OCI-LY7 (cell line): ENCODE data around the gene SRP68. TPM values are rescaled to one million over a fixed set of nuclear protein-coding genes. Genes with fewer than 3 reads are reported as not detected.

Experiments
- BruUV-seq: library from RNA; stranded (reverse); fragments of 400-500 nt; replicated peaks from 2 replicates; lab custom pipeline; 2021; lab: Mats Ljungman, UMichigan
- CTCF ChIA-PET: fragments of 300-600 bp; sonication (Branson Sonifier 250); formaldehyde crosslinking; loops from one replicate; lab custom pipeline; 2022; ENCODE audit warnings: antibody characterized with exemption; ENCODE audit not compliant: unreplicated experiment; lab: Charles Lee
- POLR2A ChIA-PET: fragments of 300-600 bp; sonication (Branson Sonifier 250); formaldehyde crosslinking; loops from one replicate; lab custom pipeline; 2022; ENCODE audit warnings: antibody characterized with exemption; lab: Charles Lee
- DNase-seq: peaks from one replicate; pipeline ENCODE4 v3.0.0-alpha.2; 2015; ENCODE audit warnings: low spot score
- H2AFZ ChIP-seq: fragments of 200-600 bp; sonication (generic), shearing (Covaris generic); 2 replicates; pipeline ENCODE4 v1.6.1; 2014; ENCODE audit warnings: mild to moderate bottlenecking, antibody characterized with exemption, low read length, moderate library complexity
- H3K27ac ChIP-seq: fragments of 200-600 bp; sonication (generic); 2 replicates; pipeline ENCODE4 v1.5.1; 2014; ENCODE audit warnings: mixed run types, low read depth, mild to moderate bottlenecking, moderate library complexity, low read length, inconsistent platforms; ENCODE audit not compliant: poor library complexity, severe bottlenecking
- H3K36me3 ChIP-seq: fragments of 200-600 bp; sonication (generic); 2 replicates; pipeline ENCODE4 v1.6.1; 2014; ENCODE audit warnings: mild to moderate bottlenecking, antibody characterized with exemption, low read length, moderate library complexity, mixed read lengths; ENCODE audit not compliant: insufficient read depth
- H3K4me1 ChIP-seq: fragments of 200-600 bp; sonication (generic); 2 replicates; pipeline ENCODE4 v1.5.1; 2014; ENCODE audit warnings: mild to moderate bottlenecking, low read length; ENCODE audit not compliant: insufficient read depth, poor library complexity, severe bottlenecking
- H3K4me2 ChIP-seq: fragments of 200-600 bp; sonication (generic); 2 replicates; pipeline ENCODE4 v1.6.1; 2014; ENCODE audit warnings: mild to moderate bottlenecking, low read length
- H3K4me3 ChIP-seq: fragments of 200-600 bp; sonication (generic); 2 replicates; pipeline ENCODE4 v1.5.1; 2014; ENCODE audit warnings: mild to moderate bottlenecking, low read depth, low read length; ENCODE audit not compliant: poor library complexity, severe bottlenecking
- H3K79me2 ChIP-seq: fragments of 200-600 bp; sonication (generic); 2 replicates; pipeline ENCODE4 v1.6.1; 2016; ENCODE audit warnings: low read depth, mild to moderate bottlenecking, low read length, moderate library complexity, mixed read lengths; ENCODE audit not compliant: insufficient read depth
- H3K9me2 ChIP-seq: fragments of 200-600 bp; sonication (generic); 2 replicates; pipeline ENCODE4 v1.6.1; 2016; ENCODE audit warnings: mild to moderate bottlenecking, low read length, mixed read lengths; ENCODE audit not compliant: insufficient read depth
- H3K9me3 ChIP-seq: fragments of 200-600 bp; sonication (generic); 2 replicates; pipeline ENCODE4 v1.6.1; 2014; ENCODE audit warnings: mild to moderate bottlenecking, mixed run types, low read length, mixed read lengths
- H4K20me1 ChIP-seq: fragments of 200-600 bp; sonication (generic); 2 replicates; pipeline ENCODE4 v1.6.1; 2014; ENCODE audit warnings: mild to moderate bottlenecking, antibody characterized with exemption, low read length, moderate library complexity, mixed read lengths; ENCODE audit not compliant: insufficient read depth
- CTCF ChIP-seq: fragments of 200-600 bp; sonication (generic); conservative IDR thresholded peaks from 2 replicates; pipeline ENCODE4 v1.5.1; 2014; ENCODE audit warnings: mild to moderate bottlenecking, antibody characterized with exemption, low read length, moderate library complexity, mixed read lengths
- EZH2phosphoT487 ChIP-seq: fragments of 200-600 bp; sonication (generic); IDR thresholded peaks from 2 replicates; pipeline ENCODE4 v1.6.1; 2018; ENCODE audit warnings: low read depth, borderline replicate concordance, mild to moderate bottlenecking, mixed run types, antibody characterized with exemption, low read length, moderate library complexity, mixed read lengths
- intact Hi-C: fragments of 100-400 bp; cut with micrococcal nuclease; formaldehyde crosslinking; loops from one replicate; pipeline ENCODE4 v1.10.0; 2022; ENCODE audit not compliant: unreplicated experiment
- total RNA-seq, 2 experiments: library from RNA; depleted of rRNA in 1 of 2; stranded (reverse); fragments of >200 nt in 1 of 2; shearing (Covaris generic) in 1 of 2; gene quantifications; 2 replicates each; pipeline ENCODE4 v1.2.3, GENCODE V29; 2014 to 2022

SRP68 gene
- total RNA-seq, 2 experiments from 2014 or later: 54.0 to 200 TPM

GRCh38 chr17:76076765-76077583 lies 4.7 kb upstream of the SRP68 start:
- ChIA-PET CTCF (no interaction called here), POLR2A (interaction anchor here (0.6 kb wide), 1 partner anchor 25 kb away, joined by 3 read pairs; no protein-coding TSS in a partner anchor)
- Histone ChIP-seq H3K4me2 (no peak overlapping the region), H3K79me2 (peaks cover 8% of the 10 kb centered on the region; the same call in 1 of the 2 replicates), H4K20me1 (no peaks in the 10 kb centered on the region), H3K27ac (no peak overlapping the region), H3K9me2 (no peaks in the 10 kb centered on the region), H3K9me3 (no peaks in the 10 kb centered on the region), H3K4me1 (peaks cover 14% of the 10 kb centered on the region), H3K36me3 (no peaks in the 10 kb centered on the region), H3K4me3 (no peak overlapping the region), H2AFZ (no peak overlapping the region)
- DNase-seq: no peak
- no TSS peak for BruUV-seq
- TF ChIP-seq CTCF (no peak), EZH2phosphoT487 (no peak)
- intact Hi-C loops: no loop called here

- ChIA-PET CTCF (no interaction called here), POLR2A (no interaction called here)
- Histone ChIP-seq H4K20me1 (no peaks in the 10 kb centered on the region), H3K9me2 (no peaks in the 10 kb centered on the region), H3K9me3 (no peaks in the 10 kb centered on the region), H3K4me3 (no peak overlapping the region), H2AFZ (no peak overlapping the region), H3K79me2 (peaks cover 16% of the 10 kb centered on the region), H3K36me3 (no peaks in the 10 kb centered on the region), H3K4me2 (no peak overlapping the region), H3K27ac (no peak overlapping the region), H3K4me1 (peaks cover 14% of the 10 kb centered on the region)
- no peak for TF ChIP-seq EZH2phosphoT487
- TF ChIP-seq CTCF: no peak
- intact Hi-C loops: no loop called here
- no TSS peak for BruUV-seq
- no peak for DNase-seq
Measured at GRCh38 chr17:76076146-76076764, 3.9 kb upstream of the SRP68 start.
